Esophagus squamous epithelium (tissue), 4 donors: ENCODE data around the gene LBP.

Experiments
- CTCF ChIP-seq, 6 experiments: fragments of 450-650 bp in 4 of 6; fragments of 200-600 bp in 2 of 6; sonication (generic) in 2 of 6; IDR thresholded peaks; one replicate each; pipeline ENCODE4 v1.5.1; 2016 to 2019; ENCODE audit warnings: antibody characterized with exemption in 6 of 6, mild to moderate bottlenecking in 4 of 6, moderate library complexity in 4 of 6
- POLR2A ChIP-seq, 4 donors: fragments of 450-650 bp; IDR thresholded peaks; one replicate each; pipeline ENCODE4 v1.6.1; 2017; ENCODE audit warnings: antibody characterized with exemption in 4 of 4, mild to moderate bottlenecking in 4 of 4, moderate library complexity in 3 of 4

- TF ChIP-seq CTCF (IDR thresholded peaks at IDR 0.05) (no peak), POLR2A (IDR thresholded peaks at IDR 0.05) (no peak)
Measured at GRCh38 chr20:38306379-38306778, 39.9 kb upstream of the LBP start.
